H1 (cell line): ENCODE measurements around the gene FGF13. TPM values are rescaled to one million over a fixed set of nuclear protein-coding genes. Genes with fewer than 3 reads are reported as not detected.

Experiments used
- CTCF ChIA-PET: fragments of 300-600 bp; sonication (Branson Sonifier 250); formaldehyde crosslinking; loops from one replicate; lab custom pipeline; 2021; ENCODE audit not compliant: partially characterized antibody; lab: Charles Lee
- POLR2A ChIA-PET: fragments of 300-600 bp; sonication (Branson Sonifier 250); formaldehyde crosslinking; loops from one replicate; lab custom pipeline; 2021; ENCODE audit warnings: inconsistent platforms; ENCODE audit not compliant: partially characterized antibody; lab: Charles Lee
- DNase-seq, 2 experiments: peaks; one replicate each; pipeline versions ENCODE4 v3.0.0 to v3.0.0-alpha.2; 2010 to 2022; ENCODE audit warnings: low spot score in 2 of 2, low read depth in 1 of 2, mixed read lengths in 1 of 2
- FAIRE-seq: peaks from 2 replicates; lab custom pipeline; 2011; peaks lifted over from hg19 to GRCh38; lab: Jason Lieb, UNC
- H2AFZ ChIP-seq: 2 replicates; pipeline ENCODE4 v1.8.1; 2012; ENCODE audit warnings: low read length, inconsistent platforms
- H2AK5ac ChIP-seq: 2 replicates; pipeline ENCODE4 v1.6.1; 2013; ENCODE audit warnings: low read depth, low read length
- H2BK120ac ChIP-seq: replicated peaks from 2 replicates; pipeline ENCODE3; 2013; ENCODE audit warnings: low read depth, low read length, inconsistent platforms
- H2BK12ac ChIP-seq: 2 replicates; pipeline ENCODE4 v1.6.1; 2013; ENCODE audit warnings: low read depth, low read length
- H2BK15ac ChIP-seq: 2 replicates; pipeline ENCODE4 v1.6.1; 2013; ENCODE audit warnings: low read length
- H2BK20ac ChIP-seq: 2 replicates; pipeline ENCODE4 v1.6.1; 2013; ENCODE audit warnings: low read length
- H2BK5ac ChIP-seq: 2 replicates; pipeline ENCODE4 v1.6.1; 2013; ENCODE audit warnings: low read depth, low read length
- H3K14ac ChIP-seq: 2 replicates; pipeline ENCODE4 v1.6.1; 2013; ENCODE audit warnings: inconsistent platforms; ENCODE audit not compliant: insufficient read length
- H3K18ac ChIP-seq: 2 replicates; pipeline ENCODE4 v1.6.1; 2013; ENCODE audit warnings: low read length; ENCODE audit errors: extremely low read depth
- H3K23ac ChIP-seq: 2 replicates; pipeline ENCODE4 v1.6.1; 2013; ENCODE audit warnings: inconsistent platforms; ENCODE audit not compliant: insufficient read length
- H3K23me2 ChIP-seq: 2 replicates; pipeline ENCODE4 v1.6.1; 2013; ENCODE audit warnings: low read depth, low read length
- H3K27ac ChIP-seq: 2 replicates; pipeline ENCODE4 v1.6.1; 2011; ENCODE audit warnings: low read depth, low read length, inconsistent platforms
- H3K27me3 ChIP-seq, 4 experiments: replicated peaks in 1 of 4; 1 replicate in 1 of 4; 2 replicates in 3 of 4; pipeline versions ENCODE4 v1.6.1 to v1.8.1; 2011 to 2013; ENCODE audit warnings: low read length in 3 of 4, mild to moderate bottlenecking in 3 of 4, inconsistent platforms in 2 of 4, mixed read lengths in 2 of 4, moderate library complexity in 1 of 4; ENCODE audit not compliant: control insufficient read depth in 3 of 4, insufficient read depth in 3 of 4; ENCODE audit errors: extremely low read depth in 1 of 4
- H3K36me3 ChIP-seq, 4 experiments: 2 replicates each; pipeline versions ENCODE4 v1.6.1 to v1.8.1; 2011 to 2013; ENCODE audit warnings: mild to moderate bottlenecking in 4 of 4, low read length in 3 of 4, moderate library complexity in 2 of 4, control low read depth in 1 of 4, inconsistent platforms in 1 of 4; ENCODE audit not compliant: insufficient read depth in 4 of 4, control insufficient read depth in 2 of 4
- H3K4ac ChIP-seq: replicated peaks from 2 replicates; pipeline ENCODE3; 2013; ENCODE audit warnings: low read length, low read depth, mixed read lengths, inconsistent platforms; ENCODE audit not compliant: insufficient read length
- H3K4me1 ChIP-seq, 4 experiments: replicated peaks in 1 of 4; 1 replicate in 1 of 4; 2 replicates in 3 of 4; pipeline versions ENCODE4 v1.6.1 to v1.8.1; 2011 to 2013; ENCODE audit warnings: low read length in 3 of 4, inconsistent platforms in 2 of 4, mixed read lengths in 1 of 4; ENCODE audit not compliant: insufficient read depth in 4 of 4, control insufficient read depth in 3 of 4
- H3K4me2 ChIP-seq, 2 experiments: 2 replicates each; pipeline versions ENCODE4 v1.6.1 to v1.8.1; 2011 to 2013; ENCODE audit warnings: low read depth in 2 of 2, low read length in 2 of 2, control low read depth in 1 of 2, inconsistent platforms in 1 of 2, mild to moderate bottlenecking in 1 of 2; ENCODE audit not compliant: insufficient read depth in 1 of 2
- H3K4me3 ChIP-seq, 4 experiments: fragments of 200-600, 300-600 bp in 1 of 4; sonication (generic), shearing (Covaris generic), sonication (Bioruptor Twin) in 1 of 4; 2 replicates each; pipeline versions ENCODE4 v1.5.1 to v1.8.1; 2011 to 2016; ENCODE audit warnings: low read length in 4 of 4, low read depth in 3 of 4, control low read depth in 2 of 4, inconsistent platforms in 2 of 4, mild to moderate bottlenecking in 2 of 4, mixed read lengths in 1 of 4, moderate library complexity in 1 of 4; ENCODE audit not compliant: insufficient read depth in 2 of 4; ENCODE audit errors: extremely low read depth in 1 of 4
- H3K56ac ChIP-seq: replicated peaks from 2 replicates; pipeline ENCODE3; 2013; ENCODE audit warnings: low read depth, mild to moderate bottlenecking, mixed read lengths, low read length, inconsistent platforms; ENCODE audit not compliant: insufficient read length
- H3K79me1 ChIP-seq: 2 replicates; pipeline ENCODE4 v1.6.1; 2013; ENCODE audit warnings: low read depth, low read length, control low read depth
- H3K79me2 ChIP-seq, 2 experiments: 2 replicates each; pipeline versions ENCODE4 v1.6.1 to v1.8.1; 2012 to 2013; ENCODE audit warnings: low read length in 2 of 2, mild to moderate bottlenecking in 2 of 2, inconsistent platforms in 1 of 2; ENCODE audit not compliant: insufficient read depth in 2 of 2, control insufficient read depth in 1 of 2
- H3K9ac ChIP-seq, 4 experiments: replicated peaks in 1 of 4; 1 replicate in 1 of 4; 2 replicates in 3 of 4; pipeline versions ENCODE4 v1.6.1 to v1.8.1; 2011 to 2013; ENCODE audit warnings: low read depth in 3 of 4, low read length in 3 of 4, control low read depth in 2 of 4, mild to moderate bottlenecking in 2 of 4, moderate library complexity in 2 of 4, inconsistent platforms in 1 of 4; ENCODE audit errors: extremely low read depth in 1 of 4
- H3K9me3 ChIP-seq, 2 experiments: 2 replicates each; pipeline versions ENCODE4 v1.6.1 to v1.8.1; 2012 to 2013; ENCODE audit warnings: mild to moderate bottlenecking in 2 of 2, moderate library complexity in 2 of 2, control low read depth in 1 of 2, inconsistent platforms in 1 of 2, low read depth in 1 of 2, low read length in 1 of 2, mixed read lengths in 1 of 2; ENCODE audit not compliant: insufficient read depth in 2 of 2
- H4K20me1 ChIP-seq, 2 experiments: replicated peaks in 1 of 2; 2 replicates each; pipeline versions ENCODE3 to v1.8.1; 2011 to 2013; ENCODE audit warnings: inconsistent platforms in 2 of 2, low read length in 2 of 2, mild to moderate bottlenecking in 1 of 2; ENCODE audit not compliant: insufficient read depth in 2 of 2, control insufficient read depth in 1 of 2
- H4K5ac ChIP-seq: 2 replicates; pipeline ENCODE4 v1.6.1; 2013; ENCODE audit warnings: low read length, low read depth, mixed read lengths, inconsistent platforms; ENCODE audit not compliant: insufficient read length
- H4K8ac ChIP-seq: 2 replicates; pipeline ENCODE4 v1.8.0; 2013; ENCODE audit warnings: mild to moderate bottlenecking, moderate library complexity, low read length, inconsistent platforms; ENCODE audit not compliant: insufficient read depth; ENCODE audit errors: extremely low read depth
- H4K91ac ChIP-seq: replicated peaks from 2 replicates; pipeline ENCODE3; 2013; ENCODE audit warnings: low read length, mixed read lengths, inconsistent platforms; ENCODE audit not compliant: insufficient read length
- ASH2L ChIP-seq: fragments of 200-600, 300-600 bp; sonication (generic); IDR thresholded peaks from one replicate; pipeline ENCODE4 v1.7.1; 2017; ENCODE audit warnings: low read length
- BACH1 ChIP-seq: IDR thresholded peaks from 2 replicates; pipeline ENCODE4 v1.6.1; 2012; ENCODE audit warnings: low read length, improper control_type of control experiment
- BRCA1 ChIP-seq: IDR thresholded peaks from 2 replicates; pipeline ENCODE4 v1.6.1; 2012; ENCODE audit warnings: low read depth, low read length, improper control_type of control experiment
- GTF2F1 ChIP-seq: IDR thresholded peaks from 2 replicates; pipeline ENCODE4 v1.6.1; 2012; ENCODE audit warnings: low read depth, low read length, improper control_type of control experiment, borderline replicate concordance
- JUND ChIP-seq: IDR thresholded peaks from 2 replicates; pipeline ENCODE4 v1.6.1; 2011; ENCODE audit warnings: mild to moderate bottlenecking, improper control_type of control experiment, low read length
- NANOG ChIP-seq: IDR thresholded peaks from 2 replicates; pipeline ENCODE4 v1.6.1; 2011; ENCODE audit warnings: low read length, low read depth, mild to moderate bottlenecking, inconsistent platforms; ENCODE audit not compliant: insufficient read depth, poor library complexity, severe bottlenecking
- PHF8 ChIP-seq: fragments of 200-600 bp; sonication (generic); conservative IDR thresholded peaks from 2 replicates; pipeline ENCODE4 v1.7.1; 2012; ENCODE audit warnings: low read depth, mild to moderate bottlenecking, inconsistent platforms, low read length, moderate library complexity
- POLR2AphosphoS5 ChIP-seq: IDR thresholded peaks from 2 replicates; pipeline ENCODE4 v1.6.1; 2011; ENCODE audit warnings: low read depth, low read length
- RXRA ChIP-seq: IDR thresholded peaks from 2 replicates; pipeline ENCODE4 v1.6.1; 2011; ENCODE audit warnings: low read depth, mild to moderate bottlenecking, low read length, moderate library complexity; ENCODE audit not compliant: insufficient read depth
- SAP30 ChIP-seq: fragments of 300-600 bp; sonication (generic); IDR thresholded peaks from 2 replicates; pipeline ENCODE4 v1.7.1; 2012; ENCODE audit warnings: low read length, moderate library complexity, mild to moderate bottlenecking, inconsistent platforms; ENCODE audit not compliant: insufficient read depth, insufficient replicate concordance
- SIRT6 ChIP-seq: IDR thresholded peaks from one replicate; pipeline ENCODE4 v1.7.1; 2012; ENCODE audit warnings: low read length, inconsistent platforms
- SIX5 ChIP-seq: IDR thresholded peaks from 2 replicates; pipeline ENCODE4 v1.6.1; 2011; ENCODE audit warnings: mild to moderate bottlenecking, low read depth, low read length
- SP2 ChIP-seq: IDR thresholded peaks from 2 replicates; pipeline ENCODE4 v1.6.1; 2012; ENCODE audit warnings: mild to moderate bottlenecking, low read length, inconsistent platforms
- TAF1 ChIP-seq: IDR thresholded peaks from 2 replicates; pipeline ENCODE4 v1.6.1; 2011; ENCODE audit warnings: mild to moderate bottlenecking, low read depth, low read length
- TEAD4 ChIP-seq: IDR thresholded peaks from 2 replicates; pipeline ENCODE4 v1.6.1; 2012; ENCODE audit warnings: low read depth, low read length, inconsistent platforms, mixed read lengths
- YY1 ChIP-seq: IDR thresholded peaks from 2 replicates; pipeline ENCODE4 v1.6.1; 2011; ENCODE audit warnings: low read depth, mild to moderate bottlenecking, low read length
- polyA plus RNA-seq, 7 experiments: library from polyadenylated mRNA; depleted of rRNA in 3 of 7; stranded (reverse) in 5 of 7; unstranded in 2 of 7; fragments of >200 nt in 5 of 7; fragments of 200-250 nt in 2 of 7; gene quantifications; 1 replicate in 5 of 7; 2 replicates in 1 of 7; 4 replicates in 1 of 7; pipeline versions ENCODE4 v1.2.1 to v1.2.3, GENCODE V29; 2011 to 2013; ENCODE audit warnings: missing spikeins in 2 of 7, mixed read lengths in 2 of 7
- total RNA-seq: library from RNA; stranded (reverse); fragmentation: NEBNext Ultra II Directional; extraction: Animal tissue kit (Norgen Biotek cat#: 25700); gene quantifications from 2 replicates; pipeline ENCODE4 v1.2.1, GENCODE V29; 2021
- TF ChIP-seq, protein P1 (sequence below): IDR thresholded peaks from 2 replicates; pipeline ENCODE4 v1.6.1; 2011; ENCODE audit warnings: low read depth, mild to moderate bottlenecking, low read length; ENCODE audit not compliant: insufficient read depth

Gene FGF13
- total and polyA plus RNA-seq, 2 of the 8 experiments (the other 6 are each of a cell fraction or from before 2014, with no cell fraction given) = 10.1 to 36.1 TPM

DNA sequence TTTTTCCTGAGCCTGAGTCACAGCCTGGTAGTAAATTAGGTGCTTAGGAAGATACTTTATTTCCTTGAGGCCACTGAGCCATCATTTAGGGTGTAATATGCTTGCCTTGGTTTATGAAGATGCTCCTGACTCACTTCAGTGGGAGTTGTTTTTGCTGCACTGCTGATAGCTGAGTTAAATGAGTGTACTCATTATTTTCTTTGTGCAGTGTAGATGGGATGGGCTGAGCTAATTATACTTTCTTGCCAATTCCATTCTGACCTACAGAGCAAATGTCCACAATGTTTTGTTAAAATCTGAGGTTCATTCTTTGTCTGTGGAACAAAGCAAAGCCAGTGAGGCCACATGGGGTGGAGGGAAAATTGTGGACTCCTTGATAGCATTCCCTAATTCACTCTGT, 60.0 kb downstream of the FGF13 start:
- Histone ChIP-seq H3K18ac (no peak overlapping the region), H3K23ac (no peak overlapping the region)
- no peak for FAIRE-seq

More for the DNA sequence above, 60.0 kb downstream of the FGF13 start:
- no peaks in the 10 kb centered on the region for H3K9me3 ChIP-seq
- POLR2A ChIA-PET = no interaction called here
- no peak for TF ChIP-seq JUND
- no peak for TF ChIP-seq YY1
- TF ChIP-seq BACH1 = no peak
- TF ChIP-seq POLR2AphosphoS5 = no peak
- TF ChIP-seq, protein P1, sequence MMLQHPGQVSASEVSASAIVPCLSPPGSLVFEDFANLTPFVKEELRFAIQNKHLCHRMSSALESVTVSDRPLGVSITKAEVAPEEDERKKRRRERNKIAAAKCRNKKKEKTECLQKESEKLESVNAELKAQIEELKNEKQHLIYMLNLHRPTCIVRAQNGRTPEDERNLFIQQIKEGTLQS = no peak
- no peak for TF ChIP-seq SIX5
- TF ChIP-seq TAF1 = no peak
- no peak for TF ChIP-seq TEAD4
- TF ChIP-seq BRCA1 = no peak
- TF ChIP-seq SAP30 = no peak
- no peak for TF ChIP-seq PHF8
- no peak for TF ChIP-seq ASH2L
- TF ChIP-seq SP2 = no peak
- TF ChIP-seq NANOG = no peak
- no peak for TF ChIP-seq GTF2F1
- no peak for TF ChIP-seq SIRT6
- no peak for TF ChIP-seq RXRA
- H3K27me3 ChIP-seq = no peaks in the 10 kb centered on the region
- H4K91ac ChIP-seq = no peak overlapping the region
- H3K79me2 ChIP-seq = no peaks in the 10 kb centered on the region
- H2BK15ac ChIP-seq = no peak overlapping the region
- H3K27ac ChIP-seq = no peak overlapping the region
- no peaks in the 10 kb centered on the region for H3K4me1 ChIP-seq
- no peak overlapping the region for H2BK5ac ChIP-seq
- no peaks in the 10 kb centered on the region for H4K20me1 ChIP-seq
- H2AFZ ChIP-seq = no peak overlapping the region
- no peak overlapping the region for H2BK20ac ChIP-seq
- no peaks in the 10 kb centered on the region for H3K23me2 ChIP-seq
- H3K36me3 ChIP-seq = no peaks in the 10 kb centered on the region
- no peaks in the 10 kb centered on the region for H3K79me1 ChIP-seq
- H3K56ac ChIP-seq = no peak overlapping the region
- H4K8ac ChIP-seq = no peak overlapping the region
- CTCF ChIA-PET = no interaction called here
- no peak overlapping the region for H2BK120ac ChIP-seq
- H3K9ac ChIP-seq = no peak overlapping the region
- no peak overlapping the region for H2BK12ac ChIP-seq
- DNase-seq = no peak
- no peak overlapping the region for H3K14ac ChIP-seq
- no peak overlapping the region for H2AK5ac ChIP-seq
- H4K5ac ChIP-seq = no peak overlapping the region
- H3K4me3 ChIP-seq = no peak overlapping the region
- H3K4me2 ChIP-seq = no peak overlapping the region
- H3K4ac ChIP-seq = no peak overlapping the region
